SK-N-MC (cell line): ENCODE measurements around the gene B3GALNT2.

Experiments used
- EZH2 ChIP-seq: fragments of 200-600 bp; sonication (generic); IDR thresholded peaks from one replicate; pipeline ENCODE4 v1.6.1; 2017; ENCODE audit warnings: antibody characterized with exemption
- FOXP2 ChIP-seq: optimal IDR thresholded peaks from 2 replicates; pipeline ENCODE3; 2011; ENCODE audit warnings: mild to moderate bottlenecking, moderate library complexity; ENCODE audit not compliant: insufficient read depth; ENCODE audit errors: extremely low read length, control extremely low read depth
- POLR2AphosphoS5 ChIP-seq: IDR thresholded peaks from 2 replicates; pipeline ENCODE4 v1.6.1; 2012; ENCODE audit warnings: mild to moderate bottlenecking, low read depth, low read length, borderline replicate concordance

DNA sequence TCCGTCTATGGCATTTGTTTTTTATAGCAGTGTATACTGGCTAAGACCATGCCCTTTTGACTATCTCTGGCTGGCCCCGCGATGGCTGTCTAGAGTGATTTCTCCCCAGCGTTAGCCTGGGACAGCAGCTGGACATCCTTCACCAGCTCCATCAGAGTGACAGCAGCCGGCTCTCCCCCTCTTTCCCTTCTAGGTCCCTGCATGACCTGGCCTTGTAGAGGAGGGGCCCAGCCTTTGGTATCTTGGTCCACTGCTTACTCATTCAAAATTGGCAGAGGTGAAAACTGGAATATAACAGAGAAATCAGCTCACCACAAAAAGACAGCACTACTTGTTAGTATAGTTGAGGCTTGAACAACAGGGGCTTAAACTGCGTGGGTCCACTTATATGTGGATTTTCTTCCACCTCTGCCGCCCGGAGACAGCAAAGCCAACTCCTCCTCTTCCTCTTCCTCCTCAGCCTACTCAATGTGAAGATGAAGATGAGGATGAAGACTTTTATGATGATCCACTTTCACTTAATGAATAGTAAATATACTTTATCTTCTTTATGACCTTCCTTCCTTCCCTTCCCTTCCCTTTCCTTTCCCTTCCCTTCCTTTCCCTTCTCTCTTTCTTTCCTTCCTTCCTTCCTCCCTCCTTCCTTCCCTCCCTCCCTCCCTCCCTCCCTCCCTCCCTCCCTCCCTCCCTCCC is 29.4 kb upstream of the B3GALNT2 start:
- TF ChIP-seq EZH2 (no peak), POLR2AphosphoS5 (no peak), FOXP2 (no peak)
